GM21737 (cell line): ENCODE results near the gene WASL.

Experiments used
- ATAC-seq: cut with Tn5 transposase; IDR thresholded peaks from one replicate; pipeline ENCODE4 v1.9.1; 2021; ENCODE audit warnings: mild to moderate bottlenecking, moderate library complexity; ENCODE audit not compliant: unreplicated experiment

Gene WASL

GRCh38 chr7:123662755-123663154 lies 86.0 kb downstream of the WASL start:
- ATAC-seq, result no peak

- ATAC-seq, result no peak
These were observed 86.5 kb downstream of the WASL start for GRCh38 chr7:123662293-123662692.

- ATAC-seq, result no peak
These were observed 87.0 kb downstream of the WASL start for GRCh38 chr7:123661765-123662164.

GRCh38 chr7:123660514-123661354 lies 88.1 kb downstream of the WASL start:
- ATAC-seq, result no peak

GRCh38 chr7:123658023-123658422 lies 90.8 kb downstream of the WASL start:
- ATAC-seq, result no peak

GRCh38 chr7:123657304-123657685 lies 91.5 kb downstream of the WASL start:
- ATAC-seq, result no peak

- ATAC-seq, result no peak
These were observed 92.1 kb downstream of the WASL start for GRCh38 chr7:123656544-123657303.

GRCh38 chr7:123655614-123656013 lies 93.2 kb downstream of the WASL start, which contains the start of gene LMOD2:
Gene LMOD2, plus strand, starts transcription at chr7:123655866. Its CDS starts 98 bp downstream, at chr7:123655964.
- no peak for ATAC-seq

- no peak for ATAC-seq
These were observed 95.6 kb downstream of the WASL start for GRCh38 chr7:123653162-123653561.

GRCh38 chr7:123652406-123652805 lies 96.4 kb downstream of the WASL start:
- no peak for ATAC-seq

- ATAC-seq, result no peak
These were observed 98.2 kb downstream of the WASL start for GRCh38 chr7:123650595-123650994.

GRCh38 chr7:123649964-123650363 lies 98.8 kb downstream of the WASL start:
- no peak for ATAC-seq

GRCh38 chr7:123647106-123647730 lies 101.6 kb downstream of the WASL start:
- ATAC-seq, result no peak

- no peak for ATAC-seq
These were observed 103.3 kb downstream of the WASL start for GRCh38 chr7:123645516-123645915.

GRCh38 chr7:123643495-123644441 lies 105.0 kb downstream of the WASL start:
- ATAC-seq, result no peak

GRCh38 chr7:123641901-123642300 lies 106.9 kb downstream of the WASL start:
- no peak for ATAC-seq

- ATAC-seq, result no peak
These were observed 108.2 kb downstream of the WASL start for GRCh38 chr7:123640583-123640982.

- no peak for ATAC-seq
These were observed 109.2 kb downstream of the WASL start for GRCh38 chr7:123639631-123640030.

GRCh38 chr7:123637878-123638277 lies 110.9 kb downstream of the WASL start:
- ATAC-seq, result no peak

- no peak for ATAC-seq
These were observed 111.6 kb downstream of the WASL start for GRCh38 chr7:123637203-123637602.
